HG02981 (cell line): ENCODE data around the gene LAIR2.
"Not testable (repeated sequence)": the region's sequence is repeated elsewhere in the genome, so short reads cannot be mapped to it uniquely, and the experiment has no call there.

ENCODE experiments used
- ATAC-seq: cut with Tn5 transposase; IDR thresholded peaks from one replicate; pipeline ENCODE4 v1.9.1; 2021; ENCODE audit warnings: mild to moderate bottlenecking, moderate library complexity; ENCODE audit not compliant: unreplicated experiment

The LAIR2 gene

GRCh38 chr19:54464044-54464629 lies 38.5 kb upstream of the LAIR2 start:
- ATAC-seq, result peak; percentile 38

GRCh38 chr19:54464630-54465425 lies 37.8 kb upstream of the LAIR2 start:
- peak; percentile 46 for ATAC-seq

GRCh38 chr19:54465426-54466109 lies 37.1 kb upstream of the LAIR2 start:
- no peak for ATAC-seq

DNA sequence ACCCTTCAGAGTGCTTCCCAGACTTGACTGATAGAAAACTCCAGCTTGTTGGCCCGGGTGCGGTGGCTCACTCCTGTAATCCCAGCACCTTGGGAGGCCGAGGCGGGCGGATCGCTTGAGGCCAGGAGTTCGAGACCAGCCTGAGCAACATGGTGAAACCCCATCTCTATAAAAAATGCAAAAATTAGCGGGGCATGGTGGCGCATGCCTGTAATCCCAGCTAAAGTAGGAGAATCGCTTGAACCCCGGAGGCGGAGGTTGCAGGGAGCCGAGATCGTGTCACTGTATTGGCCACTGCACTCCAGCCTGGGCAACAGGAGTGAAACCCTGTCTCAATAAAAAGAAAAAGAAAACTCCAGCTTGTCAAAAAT lies 36.5 kb upstream of the LAIR2 start:
- ATAC-seq, result not testable (repeated sequence)

GRCh38 chr19:54469496-54469934 lies 33.1 kb upstream of the LAIR2 start:
- ATAC-seq, result no peak

DNA sequence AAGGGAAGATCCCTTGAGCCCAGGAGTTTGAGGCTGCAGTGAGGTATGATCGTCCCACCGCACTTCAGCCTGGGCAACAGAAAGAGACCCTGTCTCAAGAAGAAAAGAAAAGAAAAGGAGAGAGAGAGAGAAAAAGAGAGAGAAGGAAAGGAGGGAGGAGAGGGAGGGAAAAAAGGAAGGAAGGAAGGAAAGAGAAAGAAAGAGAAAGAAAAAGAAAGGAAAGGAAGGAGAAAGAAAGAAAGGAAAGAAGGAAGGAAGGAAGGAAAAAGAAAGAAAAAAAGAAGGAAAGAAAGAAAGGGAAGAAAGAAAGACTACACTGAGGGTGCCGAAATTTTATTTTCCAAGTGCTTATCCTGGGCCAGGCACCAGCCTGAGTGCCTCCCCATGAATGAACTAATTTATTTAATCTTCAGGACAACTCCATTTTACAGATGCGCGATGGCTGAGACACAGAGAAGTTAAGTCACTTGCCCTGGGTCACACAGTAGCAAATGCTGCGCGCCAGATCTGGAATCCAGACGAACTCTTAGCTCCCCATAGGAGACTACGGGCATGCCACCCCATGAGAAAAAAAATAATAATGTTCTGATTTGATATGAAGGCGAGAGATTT lies 32.2 kb upstream of the LAIR2 start:
- ATAC-seq, result no peak

- no peak for ATAC-seq
Measured at GRCh38 chr19:54470991-54471782, 31.4 kb upstream of the LAIR2 start.

GRCh38 chr19:54473071-54473891 lies 29.4 kb upstream of the LAIR2 start, which contains the start of gene CDC42EP5:
CDC42EP5 (minus strand) TSS chr19:54473296; CDS start chr19:54465547, 7,749 bp downstream.
- no peak for ATAC-seq

GRCh38 chr19:54473892-54474372 lies 28.7 kb upstream of the LAIR2 start:
- ATAC-seq, result no peak

- ATAC-seq, result no peak
Measured at GRCh38 chr19:54475706-54476105, 26.9 kb upstream of the LAIR2 start.

DNA sequence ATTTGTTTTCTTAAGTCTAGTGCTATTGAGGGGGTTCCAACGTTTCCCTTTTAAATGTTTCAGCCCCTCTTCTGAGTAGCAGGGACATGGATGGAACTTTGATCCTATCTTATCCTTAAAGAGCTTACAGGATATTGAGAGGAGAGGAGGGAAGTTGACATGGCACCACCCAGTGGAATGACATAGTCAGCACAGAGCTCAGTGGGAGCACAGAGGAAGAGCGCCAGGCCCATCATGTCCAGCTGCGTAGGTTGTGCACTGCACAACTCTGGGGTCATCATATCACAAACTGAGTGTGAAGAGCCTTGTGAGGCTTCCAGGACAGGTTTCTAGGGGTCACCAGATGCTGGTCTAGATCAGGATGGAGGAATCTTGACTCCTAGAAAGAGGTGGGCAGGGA lies 25.0 kb upstream of the LAIR2 start:
- no peak for ATAC-seq

- no peak for ATAC-seq
Measured at GRCh38 chr19:54478677-54479266, 23.9 kb upstream of the LAIR2 start.

- ATAC-seq, result no peak
Measured at GRCh38 chr19:54480051-54480450, 22.6 kb upstream of the LAIR2 start.

DNA sequence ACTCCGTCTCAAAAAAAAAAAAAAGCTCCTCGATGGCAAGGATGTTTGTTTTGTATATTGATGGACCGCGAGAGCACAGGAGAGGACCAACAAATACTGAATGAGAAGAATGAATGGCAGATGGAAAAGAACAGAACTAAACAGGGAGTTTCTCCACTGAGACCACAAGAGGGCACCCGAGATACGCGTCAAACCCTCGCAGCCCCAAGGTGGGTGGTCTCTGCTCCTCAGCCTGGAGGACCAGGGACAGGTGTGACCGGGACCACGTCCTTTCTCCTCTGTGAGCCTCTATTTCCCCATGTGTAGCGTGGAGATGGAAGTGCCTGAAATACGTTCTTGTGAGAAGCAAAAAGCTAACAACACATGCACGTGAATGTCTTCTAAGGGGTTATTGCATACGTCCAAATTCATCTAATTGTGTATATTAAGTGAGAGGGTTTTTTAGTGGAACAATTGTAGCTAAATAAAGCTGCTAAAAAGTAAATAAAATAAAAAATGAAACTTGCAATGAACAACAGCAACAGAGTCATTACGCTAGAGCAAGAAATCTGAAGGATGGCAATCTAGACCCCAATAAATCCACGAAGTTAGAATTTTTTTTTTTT lies 21.2 kb upstream of the LAIR2 start:
- ATAC-seq, result no peak

DNA sequence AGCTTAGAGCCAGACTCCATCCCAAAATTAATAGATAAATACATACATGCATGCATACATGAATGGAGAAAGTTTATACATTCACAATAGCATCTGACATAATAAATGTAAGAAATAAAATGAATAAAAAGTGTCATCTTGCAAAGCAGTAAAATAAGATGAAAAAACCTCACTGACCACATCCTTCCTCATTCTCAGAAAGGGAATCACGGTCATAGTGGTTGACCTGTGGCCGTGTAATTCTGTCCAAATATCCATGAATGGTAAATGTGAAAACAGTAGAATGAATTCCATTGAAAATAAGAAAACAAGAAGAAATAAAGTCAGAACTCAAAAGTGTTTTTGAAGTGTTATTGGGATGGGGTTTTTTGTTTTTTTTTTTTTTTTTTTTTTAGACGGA lies 19.7 kb upstream of the LAIR2 start:
- ATAC-seq, result no peak

DNA sequence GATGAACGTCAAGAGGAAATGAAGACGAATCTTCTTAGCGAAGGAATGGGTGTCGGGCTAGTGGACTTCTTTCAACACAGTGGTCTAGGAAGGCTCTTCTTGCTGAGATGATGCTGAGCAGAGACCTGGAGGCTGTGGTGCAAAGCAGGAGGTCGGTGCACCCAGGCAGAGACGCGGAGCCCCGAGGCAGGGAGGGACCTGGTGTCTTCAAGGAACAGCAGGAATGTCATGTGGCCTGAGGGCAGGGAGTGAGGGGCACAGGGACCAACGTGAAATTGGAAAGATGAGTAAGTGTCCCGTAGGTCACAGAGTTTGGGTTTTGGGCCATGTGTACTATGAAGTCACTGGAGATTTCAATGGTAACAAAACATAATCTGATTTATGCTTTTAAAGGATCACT lies 18.2 kb upstream of the LAIR2 start:
- no peak for ATAC-seq

- no peak for ATAC-seq
Measured at GRCh38 chr19:54485851-54486250, 16.8 kb upstream of the LAIR2 start.

GRCh38 chr19:54489341-54489740 lies 13.3 kb upstream of the LAIR2 start:
- no peak for ATAC-seq

- ATAC-seq, result no peak
Measured at GRCh38 chr19:54489766-54490165, 12.9 kb upstream of the LAIR2 start.
